Middle frontal gyrus (tissue), 1 donor: Measurements from ENCODE around the gene TMIGD1.
"Not testable (repeated sequence)": the region's sequence is repeated elsewhere in the genome, so short reads cannot be mapped to it uniquely, and the experiment has no call there.

Experiments used
- DNase-seq: peaks from one replicate; pipeline ENCODE4 v3.0.0-alpha.2; 2015; ENCODE audit warnings: low spot score; ENCODE audit errors: extremely low spot score

Gene TMIGD1

DNA sequence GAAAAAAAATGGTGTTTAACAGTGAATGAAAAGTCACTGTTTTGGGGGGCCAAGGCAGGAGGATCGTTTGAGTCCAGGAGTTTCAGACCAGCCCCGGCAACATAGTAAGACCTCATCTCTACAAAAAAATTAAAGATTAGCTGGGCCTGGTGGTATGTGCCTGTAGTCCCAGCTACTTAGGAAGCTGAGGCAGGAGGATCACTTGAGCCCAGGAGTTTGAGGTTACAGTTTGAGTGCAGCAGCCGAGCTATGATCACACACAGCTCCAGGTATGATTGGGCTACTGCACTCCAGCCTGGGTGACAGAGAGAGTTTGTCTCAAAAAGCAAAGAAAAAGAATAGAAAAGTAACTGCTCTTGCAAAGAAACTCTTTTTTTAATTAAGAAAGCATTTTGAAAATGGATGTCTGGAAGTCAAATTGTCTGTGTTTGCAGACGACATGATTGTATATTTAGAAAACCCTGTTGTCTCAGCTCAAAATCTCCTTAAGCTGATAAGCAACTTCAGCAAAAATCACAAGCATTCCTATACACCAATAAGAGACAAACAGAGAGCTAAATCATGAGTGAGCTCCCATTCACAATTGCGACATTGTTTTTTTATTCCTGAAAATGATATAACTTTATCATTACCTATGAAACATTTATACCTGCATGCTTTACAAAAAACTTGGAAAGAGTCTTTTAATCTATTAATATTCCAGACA is 24.4 kb upstream of the TMIGD1 start:
- no peak for DNase-seq

- DNase-seq, result no peak
Observed at GRCh38 chr17:30357476-30357875, 23.6 kb upstream of the TMIGD1 start.

DNA sequence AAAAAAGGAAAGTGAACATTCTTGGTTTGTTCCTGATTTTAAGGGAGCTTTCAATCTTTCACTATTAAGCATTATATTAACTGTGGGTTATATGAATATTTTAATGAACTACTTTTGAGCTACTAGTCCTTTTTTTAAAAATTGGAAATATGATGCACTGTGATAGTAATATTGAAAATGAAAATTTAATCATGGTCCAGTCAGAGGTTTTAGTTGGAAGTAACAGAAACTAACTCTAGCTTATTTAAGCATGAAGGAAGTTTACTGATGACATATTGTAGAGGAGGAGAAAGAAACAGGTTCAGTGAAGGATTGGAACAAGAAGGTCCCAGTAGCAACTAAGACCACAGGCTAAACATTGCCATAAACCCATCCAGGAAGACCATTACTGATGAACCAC is 20.8 kb upstream of the TMIGD1 start:
- DNase-seq, result no peak

GRCh38 chr17:30352240-30352814 is 18.5 kb upstream of the TMIGD1 start:
- DNase-seq, result no peak

DNA sequence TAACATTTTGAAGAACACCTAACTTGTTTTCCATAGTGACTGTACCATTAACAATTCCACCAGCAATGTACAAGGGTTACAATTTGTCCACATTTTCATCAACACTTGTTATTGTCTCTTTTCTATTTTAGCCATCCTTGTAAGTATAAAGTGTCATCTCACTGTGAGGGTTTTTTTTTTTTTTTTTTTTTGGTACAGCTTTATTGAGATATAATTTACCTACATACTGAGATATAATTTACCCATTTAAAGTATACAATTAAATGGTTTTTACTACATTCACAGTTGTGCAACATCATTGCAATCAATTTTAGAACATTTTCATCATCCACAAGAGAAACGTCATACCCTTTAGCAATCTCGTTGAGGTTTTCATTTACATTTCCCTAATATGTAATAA is 17.9 kb upstream of the TMIGD1 start:
- DNase-seq, result no peak

GRCh38 chr17:30351263-30351662 is 17.4 kb upstream of the TMIGD1 start:
- DNase-seq, result not testable (repeated sequence)

DNA sequence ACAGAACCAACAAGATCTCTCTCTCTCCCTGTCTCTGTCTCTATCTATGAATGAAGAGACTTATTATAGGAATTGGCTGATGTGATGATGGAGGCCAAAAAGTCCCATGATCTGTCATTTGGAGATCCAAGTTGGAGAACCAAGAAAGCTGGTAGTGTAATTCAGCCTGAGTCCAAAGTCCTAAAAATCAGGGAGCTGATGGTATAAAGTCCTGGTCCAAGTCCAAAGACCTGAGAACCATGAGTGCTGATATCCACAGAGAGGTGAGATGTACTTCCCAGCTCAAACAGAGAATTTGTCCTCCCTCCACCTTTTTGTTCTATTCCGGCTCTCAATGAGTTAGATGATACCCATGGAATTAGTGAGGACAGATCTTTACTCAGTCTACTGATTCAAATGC is 15.4 kb upstream of the TMIGD1 start:
- DNase-seq, result no peak

DNA sequence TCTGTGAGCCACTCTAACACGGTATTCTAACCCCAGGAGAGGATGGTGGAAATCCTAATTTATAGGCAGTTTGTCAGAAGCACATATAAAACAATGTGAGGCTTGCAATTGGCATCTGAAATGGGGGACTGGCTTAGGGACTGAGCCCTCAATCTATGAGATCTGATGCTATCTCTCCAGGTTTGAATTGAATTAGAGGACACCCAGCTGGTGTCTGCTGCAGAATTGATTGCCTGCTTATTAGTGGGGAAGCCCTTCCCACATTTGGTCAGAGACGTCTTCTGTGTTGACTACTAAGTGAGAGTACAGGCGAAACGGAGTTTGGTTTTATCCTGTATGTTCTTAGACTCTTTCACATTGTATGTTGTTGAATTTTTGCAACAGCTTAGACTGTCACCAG is 13.6 kb upstream of the TMIGD1 start:
- DNase-seq, result no peak

GRCh38 chr17:30346221-30346795 is 12.5 kb upstream of the TMIGD1 start:
- DNase-seq, result no peak

DNA sequence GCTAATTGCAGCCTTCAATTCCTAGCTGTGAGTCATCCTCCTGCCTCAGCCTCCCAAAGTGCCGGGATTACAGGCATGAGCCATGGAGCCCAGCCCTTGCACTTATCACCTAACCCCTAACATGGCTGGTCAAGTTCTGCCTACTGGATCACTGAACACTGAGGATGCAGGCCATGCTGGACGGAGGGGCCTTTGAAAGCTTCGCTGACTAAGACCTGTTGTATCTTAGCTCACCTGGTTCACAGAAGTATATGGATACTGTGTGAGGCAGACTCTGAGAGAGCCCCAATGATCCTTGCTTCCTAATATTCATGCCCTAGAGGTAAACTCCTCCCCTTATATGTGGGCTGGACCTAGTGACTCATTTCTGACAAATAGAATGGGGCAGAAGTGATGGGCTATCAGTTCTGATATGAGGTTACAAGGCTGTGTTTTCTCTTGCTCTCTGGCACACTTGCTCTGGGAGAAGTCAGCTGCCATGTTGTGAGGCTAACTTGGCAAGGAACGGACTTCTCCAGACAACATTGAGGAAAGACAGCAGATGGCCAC is 11.7 kb upstream of the TMIGD1 start:
- no peak for DNase-seq

- DNase-seq, result no peak
Observed at GRCh38 chr17:30345089-30345433, 11.2 kb upstream of the TMIGD1 start.

- peak; percentile 49 for DNase-seq
Observed at GRCh38 chr17:30344283-30345088, 10.6 kb upstream of the TMIGD1 start.

- DNase-seq, result no peak
Observed at GRCh38 chr17:30343796-30344195, 9.9 kb upstream of the TMIGD1 start.

DNA sequence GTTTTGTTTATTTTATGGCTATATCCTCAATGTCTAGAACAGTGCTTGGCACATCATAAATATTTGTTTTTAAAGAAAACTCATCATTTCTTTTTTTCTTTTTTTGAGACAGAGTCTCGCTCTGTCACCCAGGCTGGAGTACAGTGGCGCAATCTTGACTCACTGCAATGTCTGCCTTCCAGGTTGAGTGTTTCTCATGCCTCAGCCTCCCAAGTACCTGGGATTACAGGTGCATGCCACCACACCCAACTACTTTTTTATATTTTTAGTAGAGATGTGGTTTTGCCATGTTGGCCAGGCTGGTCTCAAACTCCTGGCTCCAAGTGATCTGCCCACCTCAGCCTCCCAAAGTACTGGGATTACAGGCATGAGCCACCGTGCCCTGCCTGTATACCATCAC is 9.4 kb upstream of the TMIGD1 start:
- DNase-seq, result not testable (repeated sequence)

GRCh38 chr17:30341703-30342249 is 7.9 kb upstream of the TMIGD1 start:
- DNase-seq, result no peak

DNA sequence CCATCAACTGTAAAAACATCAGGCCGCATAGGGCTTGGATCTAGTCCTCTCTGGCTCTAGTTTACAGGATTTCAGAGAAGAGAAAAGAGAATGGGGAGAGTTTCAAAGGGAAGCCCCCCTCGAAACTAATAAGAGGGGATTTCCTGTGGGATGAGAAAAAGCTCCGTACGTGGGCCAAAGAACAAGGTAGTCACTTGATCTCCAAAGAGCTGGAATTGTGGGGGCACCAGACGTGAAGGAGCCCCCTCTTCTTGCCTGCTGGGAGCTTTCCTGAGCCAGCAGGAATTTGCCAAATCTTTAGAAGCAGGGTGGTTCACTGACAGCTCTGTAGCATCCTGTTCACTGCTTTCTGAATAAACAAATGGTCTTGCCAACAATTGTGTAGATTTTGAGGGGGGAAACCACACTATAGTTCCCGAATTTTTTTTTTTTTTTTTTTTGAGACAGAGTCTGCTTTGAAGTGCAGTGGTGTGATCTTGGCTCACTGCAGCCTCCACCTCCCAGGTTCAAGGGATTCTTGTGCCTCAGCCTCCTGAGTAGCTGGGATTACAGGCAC is 7.0 kb upstream of the TMIGD1 start:
- no peak for DNase-seq

- DNase-seq, result no peak
Observed at GRCh38 chr17:30339086-30339485, 5.2 kb upstream of the TMIGD1 start.

DNA sequence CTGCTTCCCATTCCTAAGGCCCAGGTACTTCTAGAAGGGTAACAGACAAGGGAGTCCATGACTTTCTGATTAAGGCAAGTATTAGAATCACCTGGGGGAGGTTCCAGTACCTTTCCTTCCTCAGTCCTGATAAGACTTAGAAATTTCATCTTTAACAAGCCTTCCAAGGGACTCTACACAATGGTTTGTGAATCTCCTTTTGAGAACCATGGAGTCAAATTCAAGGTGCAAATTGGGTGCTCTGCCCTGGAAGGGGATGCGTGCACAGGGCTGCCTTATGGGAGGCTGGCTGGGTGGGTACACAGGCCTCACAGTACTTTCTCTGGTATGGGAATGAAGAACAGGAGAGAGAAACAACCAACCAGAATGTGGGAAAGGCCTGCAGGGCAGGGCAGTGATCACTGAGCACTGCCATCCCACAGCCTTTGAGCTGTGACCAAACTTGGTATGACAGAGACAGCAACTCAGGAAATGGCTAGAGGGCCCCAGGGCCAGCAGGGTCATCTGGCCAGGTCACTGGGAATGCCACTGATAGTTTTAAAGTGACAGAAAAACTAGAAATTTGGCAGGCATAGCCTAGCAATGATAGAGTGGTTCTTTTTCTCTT is 3.6 kb upstream of the TMIGD1 start:
- no peak for DNase-seq

GRCh38 chr17:30336369-30337171 is 2.7 kb upstream of the TMIGD1 start:
- DNase-seq, result no peak

DNA sequence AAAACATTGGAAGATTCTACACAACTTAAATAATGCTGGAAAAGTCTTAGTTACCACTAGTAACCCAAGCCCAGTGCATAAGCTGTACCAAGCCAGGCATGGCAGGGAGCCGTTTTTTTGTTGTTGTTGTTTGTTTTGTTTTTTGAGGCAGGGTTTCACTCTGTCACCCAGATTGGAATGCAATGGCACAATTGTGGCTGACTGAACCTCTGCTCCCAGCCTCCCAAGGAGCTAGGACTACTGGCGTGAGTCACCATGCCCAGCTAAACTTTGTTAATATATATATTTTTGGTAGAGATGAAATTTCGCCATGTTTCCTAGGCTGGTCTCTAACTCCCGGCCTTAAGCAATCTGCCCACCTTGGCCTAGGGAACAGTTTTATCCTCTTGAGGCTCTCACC is 564 bp upstream of the TMIGD1 start:
- DNase-seq, result no peak
